Ectodermal cell (in vitro differentiated cells): ENCODE results near the gene RFTN1.

Experiments
- H3K27ac ChIP-seq: 2 replicates; pipeline ENCODE4 v1.7.0; 2013; ENCODE audit warnings: mild to moderate bottlenecking, low read depth, low read length; ENCODE audit not compliant: insufficient read depth, poor library complexity, severe bottlenecking
- H3K27me3 ChIP-seq: 2 replicates; pipeline ENCODE4 v1.7.0; 2013; ENCODE audit warnings: mild to moderate bottlenecking, low read length; ENCODE audit not compliant: insufficient read depth, control insufficient read depth, poor library complexity, severe bottlenecking
- H3K36me3 ChIP-seq: one replicate; pipeline ENCODE4 v1.7.0; 2013; ENCODE audit warnings: low read length; ENCODE audit not compliant: control insufficient read depth, insufficient read depth
- H3K4me1 ChIP-seq: one replicate; pipeline ENCODE4 v1.7.0; 2013; ENCODE audit warnings: low read length; ENCODE audit not compliant: control insufficient read depth, insufficient read depth
- H3K4me3 ChIP-seq: 2 replicates; pipeline ENCODE4 v1.7.0; 2013; ENCODE audit warnings: low read depth, low read length, control low read depth; ENCODE audit not compliant: insufficient read depth
- H3K9me3 ChIP-seq: 2 replicates; pipeline ENCODE4 v1.7.0; 2013; ENCODE audit warnings: mild to moderate bottlenecking, low read length, moderate library complexity; ENCODE audit not compliant: control insufficient read depth
- WGBS, 2 experiments: methylation state at CpG; one replicate each; pipeline ENCODE4 v1.1.7; 2013; ENCODE audit warnings: missing lambda C conversion rate in 2 of 2; 5-methylcytosine and 5-hydroxymethylcytosine counted together

The RFTN1 gene

GRCh38 chr3:16280671-16281070 lies 232.8 kb downstream of the RFTN1 start:
- H3K27me3 ChIP-seq: no peaks in the 10 kb centered on the region
- no peak overlapping the region for H3K27ac ChIP-seq
- H3K36me3 ChIP-seq: peaks cover 4% of the 10 kb centered on the region
- H3K9me3 ChIP-seq: no peaks in the 10 kb centered on the region
- no peaks in the 10 kb centered on the region for H3K4me1 ChIP-seq
- 78 to 100% methylated on average over 1 of the region's 2 CpGs for WGBS, 2 experiments
- H3K4me3 ChIP-seq: no peak overlapping the region

GRCh38 chr3:16279010-16279801 lies 234.3 kb downstream of the RFTN1 start:
- Histone ChIP-seq H3K9me3 (no peaks in the 10 kb centered on the region), H3K4me3 (no peak overlapping the region), H3K4me1 (no peaks in the 10 kb centered on the region), H3K27ac (no peak overlapping the region), H3K36me3 (peaks cover 4% of the 10 kb centered on the region), H3K27me3 (no peaks in the 10 kb centered on the region)
- 94 to 97% methylated on average over 3 of the region's 3 CpGs for WGBS, 2 experiments

GRCh38 chr3:16277471-16277870 lies 236.0 kb downstream of the RFTN1 start:
- WGBS, 2 experiments: 94 to 97% methylated on average over 3 of the region's 3 CpGs
- no peaks in the 10 kb centered on the region for H3K27me3 ChIP-seq
- no peak overlapping the region for H3K27ac ChIP-seq
- no peaks in the 10 kb centered on the region for H3K9me3 ChIP-seq
- no peaks in the 10 kb centered on the region for H3K4me1 ChIP-seq
- H3K4me3 ChIP-seq: no peak overlapping the region
- H3K36me3 ChIP-seq: peaks cover 4% of the 10 kb centered on the region

- WGBS, 2 experiments: 100% methylated on average over 2 of the region's 2 CpGs; no CpG with 5 or more reads in 1 of the 2 experiments
- Histone ChIP-seq H3K4me1 (no peaks in the 10 kb centered on the region), H3K27me3 (no peaks in the 10 kb centered on the region), H3K36me3 (peaks cover 9% of the 10 kb centered on the region), H3K9me3 (no peaks in the 10 kb centered on the region), H3K27ac (no peak overlapping the region), H3K4me3 (no peak overlapping the region)
Observed at GRCh38 chr3:16273867-16274266, 239.6 kb downstream of the RFTN1 start.

- Histone ChIP-seq H3K36me3 (peaks cover 9% of the 10 kb centered on the region), H3K4me3 (no peak overlapping the region), H3K27ac (no peak overlapping the region), H3K27me3 (no peaks in the 10 kb centered on the region), H3K4me1 (no peaks in the 10 kb centered on the region), H3K9me3 (no peaks in the 10 kb centered on the region)
- 100% methylated on average over 1 of the region's 1 CpG; no CpG with 5 or more reads in 1 of the 2 experiments for WGBS, 2 experiments
Observed at GRCh38 chr3:16272588-16272987, 240.9 kb downstream of the RFTN1 start.

GRCh38 chr3:16270855-16271254 lies 242.6 kb downstream of the RFTN1 start:
- no peak overlapping the region for H3K27ac ChIP-seq
- H3K27me3 ChIP-seq: no peaks in the 10 kb centered on the region
- peaks cover 5% of the 10 kb centered on the region for H3K36me3 ChIP-seq
- H3K4me3 ChIP-seq: no peak overlapping the region
- 94 to 95% methylated on average over 10 of the region's 10 CpGs for WGBS, 2 experiments
- no peaks in the 10 kb centered on the region for H3K9me3 ChIP-seq
- H3K4me1 ChIP-seq: peaks cover 8% of the 10 kb centered on the region

- Histone ChIP-seq H3K4me3 (no peak overlapping the region), H3K9me3 (no peaks in the 10 kb centered on the region), H3K4me1 (peaks cover 21% of the 10 kb centered on the region), H3K36me3 (peaks cover 5% of the 10 kb centered on the region), H3K27ac (no peak overlapping the region), H3K27me3 (no peaks in the 10 kb centered on the region)
- WGBS, 2 experiments: 93 to 100% methylated on average over 3 of the region's 3 CpGs
Observed at GRCh38 chr3:16266714-16267113, 246.8 kb downstream of the RFTN1 start.
